ENCODE measurements around the gene CYP4F2. TPM values are rescaled to one million over a fixed set of nuclear protein-coding genes. Genes with fewer than 3 reads are reported as not detected.
"Not testable (repeated sequence)": the region's sequence is repeated elsewhere in the genome, so short reads cannot be mapped to it uniquely, and the experiment has no call there.

Gene CYP4F2
- total and polyA plus RNA-seq, 2 experiments from 2014 or later = not detected

DNA sequence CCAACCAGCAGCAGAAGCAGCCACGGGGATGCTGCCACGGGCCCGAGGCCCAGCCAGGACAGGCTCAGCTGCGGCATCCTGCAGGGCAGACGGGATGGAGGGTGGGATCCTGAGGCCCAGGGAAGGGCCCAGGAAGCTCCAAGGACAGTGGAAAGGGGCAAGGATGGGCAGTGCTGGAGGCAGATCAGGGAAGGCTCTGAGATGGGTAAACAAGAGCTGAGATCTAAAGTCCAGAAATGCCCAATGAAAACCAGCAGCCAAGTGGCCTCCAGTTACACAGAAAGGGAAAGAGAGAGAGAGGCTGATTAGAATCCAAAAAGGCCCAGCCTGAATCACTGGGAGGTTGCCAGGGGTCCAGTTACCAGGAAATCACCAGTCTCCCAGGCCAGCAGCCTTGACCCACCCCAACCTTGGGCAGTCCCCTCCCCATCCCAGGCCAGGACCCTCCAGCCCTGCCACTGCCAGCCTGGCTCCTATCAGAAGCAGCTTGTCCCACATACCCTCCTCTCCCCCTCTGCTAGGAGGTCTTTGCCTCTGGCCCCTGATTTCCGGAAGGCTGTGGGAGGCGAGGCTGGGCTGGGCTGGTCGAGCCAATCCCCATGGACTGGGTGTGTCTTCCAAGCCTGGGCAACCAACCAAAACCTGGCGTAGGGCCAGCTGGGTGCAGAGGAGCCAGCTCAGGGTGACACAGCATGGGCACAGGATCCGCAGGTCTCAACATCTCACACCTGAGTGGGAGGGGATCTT lies 36.6 kb upstream of the CYP4F2 start, which contains the start of gene CYP4F11:
TSS of gene CYP4F11 (minus strand) at position 198 of the 747 bp plus-strand sequence. CDS start at position 77, 121 bp downstream.
- Histone ChIP-seq H2AFZ (no peak within 1 kb of the TSS), H3K9me2 (replicated peaks; ENCODE audit: insufficient read depth) (no peaks in the 10 kb centered on the region), H3K4me1 (ENCODE audit: insufficient read depth) (no peaks in the 10 kb centered on the region), H3K27ac (no peak within 1 kb of the TSS), H3K4me3 (no peak within 1 kb of the TSS), H4K20me1 (ENCODE audit: insufficient read depth, poor library complexity, severe bottlenecking) (no peaks in the 10 kb centered on the region), H3K36me3 (replicated peaks; ENCODE audit: insufficient read depth, low read depth) (no peaks in the 10 kb centered on the region), H3K4me2 (no peak within 1 kb of the TSS), H3K27me3 (no peaks in the 10 kb centered on the region), H3K9me3 (ENCODE audit: low read depth) (no peaks in the 10 kb centered on the region), H3K79me2 (no peaks in the 10 kb centered on the region)
- DNase-seq (ENCODE audit: low spot score) = no peak
- WGBS (ENCODE audit: low lambda C conversion rate, missing lambda C conversion rate) = 64% methylated on average over 10 of the region's 10 CpGs
- no peak for TF ChIP-seq EZH2phosphoT487 (IDR thresholded peaks at IDR 0.05; ENCODE audit: low read depth, severe bottlenecking, unreplicated experiment)
- TF ChIP-seq, protein P1, sequence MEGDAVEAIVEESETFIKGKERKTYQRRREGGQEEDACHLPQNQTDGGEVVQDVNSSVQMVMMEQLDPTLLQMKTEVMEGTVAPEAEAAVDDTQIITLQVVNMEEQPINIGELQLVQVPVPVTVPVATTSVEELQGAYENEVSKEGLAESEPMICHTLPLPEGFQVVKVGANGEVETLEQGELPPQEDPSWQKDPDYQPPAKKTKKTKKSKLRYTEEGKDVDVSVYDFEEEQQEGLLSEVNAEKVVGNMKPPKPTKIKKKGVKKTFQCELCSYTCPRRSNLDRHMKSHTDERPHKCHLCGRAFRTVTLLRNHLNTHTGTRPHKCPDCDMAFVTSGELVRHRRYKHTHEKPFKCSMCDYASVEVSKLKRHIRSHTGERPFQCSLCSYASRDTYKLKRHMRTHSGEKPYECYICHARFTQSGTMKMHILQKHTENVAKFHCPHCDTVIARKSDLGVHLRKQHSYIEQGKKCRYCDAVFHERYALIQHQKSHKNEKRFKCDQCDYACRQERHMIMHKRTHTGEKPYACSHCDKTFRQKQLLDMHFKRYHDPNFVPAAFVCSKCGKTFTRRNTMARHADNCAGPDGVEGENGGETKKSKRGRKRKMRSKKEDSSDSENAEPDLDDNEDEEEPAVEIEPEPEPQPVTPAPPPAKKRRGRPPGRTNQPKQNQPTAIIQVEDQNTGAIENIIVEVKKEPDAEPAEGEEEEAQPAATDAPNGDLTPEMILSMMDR (IDR thresholded peaks at IDR 0.05; ENCODE audit: poor library complexity) = no peak
- no peak for TF ChIP-seq EZH2 (IDR thresholded peaks at IDR 0.05; ENCODE audit: borderline replicate concordance)

DNA sequence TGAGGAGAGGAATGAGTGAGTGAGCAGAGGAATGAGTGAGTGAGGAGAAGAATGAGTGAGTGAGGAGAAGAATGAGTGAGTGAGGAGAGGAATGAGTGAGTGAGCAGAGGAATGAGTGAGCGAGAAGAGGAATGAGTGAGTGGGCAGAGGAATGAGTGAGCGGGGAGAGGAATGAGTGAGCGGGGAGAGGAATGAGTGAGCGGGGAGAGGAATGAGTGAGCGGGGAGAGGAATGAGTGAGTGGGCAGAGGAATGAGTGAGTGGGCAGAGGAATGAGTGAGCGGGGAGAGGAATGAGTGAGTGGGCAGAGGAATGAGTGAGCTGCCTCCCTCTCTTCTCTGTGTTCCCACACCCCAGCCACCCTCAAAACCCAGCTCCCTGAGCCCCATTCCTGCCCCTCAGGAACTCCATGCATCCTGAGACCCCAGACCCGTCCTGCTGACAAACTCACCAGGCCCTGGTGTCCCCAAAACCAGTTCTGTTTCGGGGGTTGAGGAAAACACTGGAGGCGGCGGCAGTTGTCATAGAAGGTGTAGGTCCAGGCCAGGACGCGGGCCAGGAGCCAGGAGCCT lies 36.0 kb upstream of the CYP4F2 start:
- not testable (repeated sequence) for H3K36me3 ChIP-seq (replicated peaks; ENCODE audit: insufficient read depth, low read depth); H3K9me2 ChIP-seq (replicated peaks; ENCODE audit: insufficient read depth); H3K79me2 ChIP-seq; H4K20me1 ChIP-seq (ENCODE audit: insufficient read depth, poor library complexity, severe bottlenecking); H3K4me3 ChIP-seq; H3K4me2 ChIP-seq; H3K4me1 ChIP-seq (ENCODE audit: insufficient read depth); DNase-seq (ENCODE audit: low spot score); H3K27me3 ChIP-seq; H2AFZ ChIP-seq; H3K27ac ChIP-seq; H3K9me3 ChIP-seq (ENCODE audit: low read depth)
- 72% methylated on average over 11 of the region's 12 CpGs for WGBS (ENCODE audit: low lambda C conversion rate, missing lambda C conversion rate)

DNA sequence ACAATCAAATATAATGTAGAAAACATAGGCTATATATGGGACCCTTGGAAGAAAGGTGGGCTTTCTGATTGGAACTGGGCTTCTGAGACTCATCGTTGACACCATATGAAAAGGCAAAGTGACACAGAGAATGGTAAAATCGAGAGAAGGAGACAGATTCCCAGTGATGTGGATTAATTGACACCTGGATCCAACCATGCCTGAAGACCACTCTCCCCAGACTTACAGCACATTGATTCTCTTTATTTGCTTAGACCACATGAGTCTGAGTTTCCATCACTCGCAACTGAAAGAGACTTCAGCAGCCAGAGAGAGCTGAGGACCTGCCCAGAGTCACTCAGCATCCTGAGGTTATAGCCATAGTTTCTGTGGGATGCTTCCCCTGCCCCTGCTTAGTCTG lies 30.4 kb upstream of the CYP4F2 start:
- H4K20me1 ChIP-seq (ENCODE audit: insufficient read depth, poor library complexity, severe bottlenecking) = no peaks in the 10 kb centered on the region
- DNase-seq (ENCODE audit: low spot score) = no peak
- no peak overlapping the region for H3K4me2 ChIP-seq
- no peak overlapping the region for H2AFZ ChIP-seq
- H3K79me2 ChIP-seq = no peaks in the 10 kb centered on the region
- WGBS (ENCODE audit: low lambda C conversion rate, missing lambda C conversion rate) = 63% methylated on average over 3 of the region's 3 CpGs
- H3K36me3 ChIP-seq (replicated peaks; ENCODE audit: insufficient read depth, low read depth) = no peaks in the 10 kb centered on the region
- TF ChIP-seq EZH2phosphoT487 (IDR thresholded peaks at IDR 0.05; ENCODE audit: low read depth, severe bottlenecking, unreplicated experiment) = no peak
- no peak for TF ChIP-seq EZH2 (IDR thresholded peaks at IDR 0.05; ENCODE audit: borderline replicate concordance)
- TF ChIP-seq, protein P1 (IDR thresholded peaks at IDR 0.05; ENCODE audit: poor library complexity) = no peak
- H3K27me3 ChIP-seq = no peaks in the 10 kb centered on the region
- no peak overlapping the region for H3K27ac ChIP-seq
- no peaks in the 10 kb centered on the region for H3K9me3 ChIP-seq (ENCODE audit: low read depth)
- no peak overlapping the region for H3K4me3 ChIP-seq
- no peaks in the 10 kb centered on the region for H3K4me1 ChIP-seq (ENCODE audit: insufficient read depth)
- H3K9me2 ChIP-seq (replicated peaks; ENCODE audit: insufficient read depth) = no peaks in the 10 kb centered on the region

DNA sequence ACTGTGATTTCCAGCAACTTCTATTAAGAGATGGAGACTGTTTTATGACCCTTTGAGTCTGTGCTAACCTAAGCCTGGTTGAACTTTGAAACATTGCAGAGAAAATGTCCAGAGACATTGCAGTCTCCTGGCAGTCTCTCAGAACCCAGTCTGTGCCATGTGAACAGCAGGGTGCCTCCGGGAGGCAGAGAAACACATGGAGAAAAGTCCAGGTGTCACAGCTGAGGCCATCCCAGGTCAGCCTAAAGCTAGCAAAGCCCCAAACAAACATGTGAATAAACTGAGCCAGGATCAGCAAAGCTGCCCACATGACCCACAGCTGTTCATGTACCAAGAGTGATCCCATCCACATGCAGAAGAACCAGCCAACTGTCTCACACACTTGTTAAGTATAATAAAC lies 28.6 kb upstream of the CYP4F2 start:
- H3K9me3 ChIP-seq (ENCODE audit: low read depth) = no peaks in the 10 kb centered on the region
- no peaks in the 10 kb centered on the region for H3K9me2 ChIP-seq (replicated peaks; ENCODE audit: insufficient read depth)
- H3K27ac ChIP-seq = no peak overlapping the region
- no peaks in the 10 kb centered on the region for H4K20me1 ChIP-seq (ENCODE audit: insufficient read depth, poor library complexity, severe bottlenecking)
- DNase-seq (ENCODE audit: low spot score) = no peak
- H3K27me3 ChIP-seq = no peaks in the 10 kb centered on the region
- H2AFZ ChIP-seq = no peak overlapping the region
- no peak overlapping the region for H3K4me2 ChIP-seq
- TF ChIP-seq, protein P1 (IDR thresholded peaks at IDR 0.05; ENCODE audit: poor library complexity) = no peak
- TF ChIP-seq EZH2 (IDR thresholded peaks at IDR 0.05; ENCODE audit: borderline replicate concordance) = no peak
- TF ChIP-seq EZH2phosphoT487 (IDR thresholded peaks at IDR 0.05; ENCODE audit: low read depth, severe bottlenecking, unreplicated experiment) = no peak
- H3K36me3 ChIP-seq (replicated peaks; ENCODE audit: insufficient read depth, low read depth) = no peaks in the 10 kb centered on the region
- WGBS (ENCODE audit: low lambda C conversion rate, missing lambda C conversion rate) = no CpG with 5 or more reads among the region's 1 CpG
- no peak overlapping the region for H3K4me3 ChIP-seq
- H3K79me2 ChIP-seq = no peaks in the 10 kb centered on the region
- no peaks in the 10 kb centered on the region for H3K4me1 ChIP-seq (ENCODE audit: insufficient read depth)
